SK-MEL-5 (cell line): ENCODE data around the gene UNC13D. TPM values are rescaled to one million over a fixed set of nuclear protein-coding genes. Genes with fewer than 3 reads are reported as not detected.
A peak's percentile ranks its signal among the peaks of the same experiment; 100 is the strongest.
"Not testable (repeated sequence)": the region's sequence is repeated elsewhere in the genome, so short reads cannot be mapped to it uniquely, and the experiment has no call there.

Experiments used
- DNase-seq: peaks from one replicate; pipeline ENCODE4 v3.0.0-alpha.2; 2016; ENCODE audit warnings: low read depth, low spot score
- in situ Hi-C: cut with HindIII; loops from 2 replicates; pipeline ENCODE4 v1.10.0; 2016; ENCODE audit warnings: low sequenced_read_pairs, high pct_unique_total_duplicates, low pct_unique_long_range_greater_than_20kb
- total RNA-seq: library from RNA; depleted of rRNA; stranded (reverse); fragments of >200 nt; shearing (Covaris generic); gene quantifications from 2 replicates; pipeline ENCODE4 v1.2.3, GENCODE V29; 2014

UNC13D gene
- total RNA-seq, 1 experiment from 2014 or later: 1.8 TPM

DNA sequence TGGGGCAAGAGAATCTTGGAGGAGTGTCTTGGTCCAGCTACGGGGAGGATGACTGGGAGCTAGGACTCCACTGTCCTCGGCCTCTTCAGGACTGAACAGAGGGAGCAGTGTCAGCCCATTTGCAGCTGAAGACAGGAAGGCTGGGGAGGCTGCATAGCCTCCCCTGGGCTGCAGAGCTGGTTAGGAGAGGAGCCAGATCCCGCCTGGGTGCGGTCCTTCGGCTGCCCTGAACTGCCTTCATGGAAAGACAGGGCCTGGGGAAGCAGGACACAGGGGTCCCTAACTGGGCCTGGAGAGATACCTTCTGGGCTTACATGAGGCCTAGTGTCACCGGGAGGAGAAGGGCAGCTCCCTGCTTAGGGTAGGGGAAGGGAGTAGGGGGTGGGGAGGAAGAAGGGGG lies 26.6 kb downstream of the UNC13D start:
- no peak for DNase-seq
- in situ Hi-C loops: no loop called here

DNA sequence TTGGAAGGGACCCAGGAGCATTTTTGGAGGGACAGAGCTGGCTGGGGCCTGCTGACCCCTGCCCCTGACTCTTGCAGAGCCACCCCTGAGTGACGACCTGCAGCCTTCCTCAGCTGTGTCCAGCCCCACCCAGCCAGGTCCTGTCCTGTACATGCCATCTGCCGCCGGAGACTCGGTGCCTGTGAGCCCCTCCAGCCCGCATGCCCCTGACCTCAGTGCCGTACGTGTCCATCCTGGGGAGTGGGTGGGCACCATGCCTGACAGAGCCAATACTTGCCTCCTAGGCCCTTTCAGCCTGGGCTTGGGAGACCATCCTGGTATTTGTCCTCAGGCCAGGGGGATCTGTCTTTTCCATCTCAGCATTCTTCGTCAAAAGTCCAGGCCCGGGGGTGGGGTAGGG lies 27.5 kb downstream of the UNC13D start:
- in situ Hi-C loops: no loop called here
- no peak for DNase-seq

DNA sequence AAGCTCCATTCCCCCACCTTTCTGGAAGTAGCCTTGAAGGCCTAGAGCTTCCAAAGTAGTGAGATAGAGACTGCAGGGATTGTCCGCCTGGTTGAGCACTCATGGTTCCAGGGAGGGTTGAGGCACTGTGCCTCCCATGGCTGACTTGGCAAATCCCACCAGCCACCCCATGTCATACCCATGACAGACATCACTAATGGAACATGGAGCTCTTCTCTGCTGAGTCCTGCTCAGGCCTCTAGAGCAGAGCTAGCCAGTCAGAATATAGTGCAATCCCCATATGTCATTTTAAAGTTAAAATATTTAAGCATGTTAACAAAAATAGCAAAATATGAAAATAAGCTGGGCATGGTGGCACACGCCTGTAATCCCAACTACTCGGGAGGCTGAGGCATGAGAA lies 28.8 kb downstream of the UNC13D start:
- no peak for DNase-seq
- in situ Hi-C loops: no loop called here

DNA sequence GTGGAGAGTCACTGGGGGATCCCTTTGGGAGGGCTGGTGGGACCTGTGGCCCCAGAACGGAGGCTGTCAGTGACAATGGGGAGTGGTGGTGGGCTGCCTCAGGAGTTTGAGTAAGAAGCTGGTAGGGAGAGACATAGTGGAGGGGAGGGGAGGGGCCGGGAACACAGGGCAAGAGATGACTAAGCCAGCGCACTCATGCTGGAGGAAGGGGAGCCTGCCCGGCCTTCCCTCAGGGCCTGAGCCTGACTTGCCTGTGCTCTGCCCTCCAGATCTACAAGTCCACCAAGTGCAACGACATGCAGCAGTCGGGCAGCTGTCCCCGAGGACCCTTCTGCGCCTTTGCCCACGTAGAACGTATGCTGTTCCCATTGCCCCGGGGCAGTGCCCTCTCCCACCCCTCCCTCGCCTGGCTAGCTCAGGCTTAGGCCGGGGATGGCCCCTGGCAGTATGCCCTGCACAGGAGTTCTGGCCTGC lies 29.3 kb downstream of the UNC13D start:
- no peak for DNase-seq
- in situ Hi-C loops: no loop called here

DNA sequence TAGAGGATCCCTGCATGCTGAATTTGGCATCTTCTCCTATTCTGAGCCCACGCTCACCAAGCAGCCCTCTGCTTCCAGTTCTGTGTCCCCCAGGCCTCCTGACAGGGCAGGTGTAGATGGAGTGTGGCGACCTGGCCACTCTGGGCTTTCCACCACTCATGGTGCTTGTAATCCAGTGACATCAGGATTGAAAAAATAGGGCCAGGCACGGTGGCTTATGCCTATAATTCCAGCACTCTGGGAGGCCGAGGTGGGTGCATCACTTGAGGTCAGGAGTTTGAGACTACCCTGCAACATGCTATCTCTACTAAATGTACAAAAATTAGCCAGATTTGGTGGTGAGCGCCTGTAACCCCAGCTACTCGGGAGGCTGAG lies 30.2 kb downstream of the UNC13D start:
- in situ Hi-C loops: no loop called here
- DNase-seq: no peak

DNA sequence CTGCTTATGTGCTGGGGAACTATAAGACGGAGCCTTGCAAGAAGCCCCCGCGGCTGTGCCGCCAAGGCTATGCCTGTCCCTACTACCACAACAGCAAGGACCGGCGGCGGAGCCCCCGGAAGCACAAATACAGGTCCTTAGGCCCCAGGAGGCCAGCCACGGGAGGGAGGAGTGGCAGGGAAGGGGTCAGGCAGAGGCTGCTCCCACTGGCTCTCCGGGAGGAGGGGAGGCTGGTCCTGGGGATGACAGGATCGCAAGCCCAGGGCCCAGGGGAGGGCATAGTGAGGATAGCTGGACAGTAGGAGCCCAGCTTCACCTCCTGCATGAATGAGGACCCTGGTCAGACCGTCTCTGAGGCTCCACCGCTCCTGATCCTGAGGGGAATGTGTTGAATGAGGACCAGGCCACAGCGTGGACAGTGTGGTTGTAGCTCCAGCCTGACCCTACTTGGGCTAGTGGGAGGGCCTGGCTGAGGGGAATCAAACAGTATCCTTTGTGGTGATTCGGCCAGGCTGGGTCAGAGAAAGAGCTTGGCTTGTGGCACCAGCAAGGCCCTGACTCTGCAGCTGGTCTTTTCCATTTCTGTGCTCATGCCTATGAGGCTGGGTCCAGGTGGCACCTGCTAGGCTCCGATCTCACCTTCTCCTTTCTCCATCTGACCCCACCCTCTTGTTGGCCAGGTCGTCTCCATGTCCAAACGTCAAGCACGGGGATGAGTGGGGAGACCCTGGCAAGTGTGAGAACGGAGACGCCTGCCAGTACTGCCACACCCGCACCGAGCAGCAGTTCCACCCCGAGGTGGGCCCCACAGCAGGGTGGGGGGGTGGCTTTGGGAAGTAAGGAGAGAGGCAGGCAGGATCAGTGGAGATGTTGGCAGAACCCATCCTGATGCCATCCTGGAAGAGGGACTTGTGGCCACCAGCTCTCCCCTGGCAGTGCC lies 30.9 kb downstream of the UNC13D start:
- DNase-seq: no peak
- in situ Hi-C loops: no loop called here

DNA sequence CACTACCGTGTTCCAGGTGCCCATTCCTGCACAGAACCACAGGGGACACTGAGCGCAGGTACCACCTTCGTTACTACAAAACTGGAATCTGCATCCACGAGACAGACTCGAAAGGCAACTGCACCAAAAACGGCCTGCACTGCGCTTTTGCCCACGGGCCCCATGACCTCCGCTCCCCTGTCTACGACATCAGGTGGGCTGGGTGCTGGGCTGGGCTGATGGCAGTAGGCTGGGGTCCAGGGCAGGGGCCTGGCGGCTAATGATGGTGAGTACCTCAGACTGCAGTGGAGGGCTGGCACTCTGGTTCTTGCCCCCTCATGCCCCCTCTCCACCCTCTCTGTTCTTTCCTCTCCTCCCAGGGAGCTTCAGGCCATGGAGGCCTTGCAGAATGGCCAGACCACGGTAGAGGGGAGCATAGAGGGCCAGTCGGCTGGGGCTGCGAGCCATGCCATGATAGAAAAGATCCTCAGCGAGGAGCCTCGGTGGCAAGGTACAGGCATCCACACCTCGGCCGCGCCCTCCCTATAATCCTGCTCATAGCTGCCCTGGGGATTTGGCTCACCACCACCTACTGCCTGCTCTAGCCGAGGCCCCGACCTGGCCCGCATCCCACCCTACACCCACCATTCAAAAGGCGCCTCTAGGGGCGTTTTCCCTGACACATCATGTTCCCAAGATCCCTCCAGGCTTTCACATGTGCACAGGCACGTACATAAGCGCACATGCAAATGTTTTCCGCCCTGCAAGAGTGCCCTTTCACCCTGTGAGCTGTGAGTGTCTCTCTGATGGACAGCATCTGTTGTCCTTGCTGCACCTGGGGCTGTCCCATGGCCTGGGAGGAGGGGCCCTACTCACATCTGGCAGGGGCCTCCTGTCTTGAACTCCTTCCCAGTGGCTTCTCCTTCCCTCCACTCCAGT lies 31.8 kb downstream of the UNC13D start:
- in situ Hi-C loops: no loop called here
- DNase-seq: no peak

DNA sequence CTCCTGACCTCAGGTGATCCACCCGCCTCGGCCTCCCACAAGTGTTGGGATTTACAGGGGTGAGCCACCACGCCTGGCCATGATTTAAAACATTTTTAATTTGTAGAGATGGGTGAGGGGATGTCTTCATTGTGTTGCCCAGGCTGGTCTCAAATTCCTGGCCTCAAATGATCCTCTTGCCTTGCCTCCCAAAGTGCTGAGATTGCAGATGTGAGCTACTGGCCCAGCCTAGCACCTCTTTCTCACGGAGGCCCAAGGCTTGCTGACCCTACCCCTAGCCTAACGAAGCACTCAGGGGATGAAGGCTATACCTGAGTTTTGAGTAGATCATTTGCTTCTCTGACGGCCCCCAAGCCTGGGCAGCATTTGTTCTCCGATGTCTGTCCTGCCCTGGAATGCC lies 33.0 kb downstream of the UNC13D start:
- no peak for DNase-seq
- in situ Hi-C loops: no loop called here

DNA sequence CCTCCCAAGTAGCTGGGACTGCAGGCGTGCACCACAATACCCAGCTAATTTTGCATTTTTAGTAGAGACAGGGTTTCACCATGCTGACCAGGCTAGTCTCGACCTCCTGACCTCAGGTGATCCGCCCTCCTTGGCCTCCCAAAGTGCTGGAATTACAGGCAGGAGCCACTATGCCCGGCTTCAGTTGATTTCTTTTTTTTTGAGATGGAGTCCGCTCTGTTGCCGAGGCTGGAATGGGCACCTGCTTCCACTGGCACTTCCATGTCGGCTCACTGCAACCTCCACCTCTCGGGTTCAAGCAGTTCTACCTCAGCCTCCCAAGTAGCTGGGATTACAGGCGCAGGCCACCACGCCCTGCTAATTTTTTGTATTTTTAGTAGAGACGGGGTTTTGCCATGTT lies 33.4 kb downstream of the UNC13D start:
- DNase-seq, in situ Hi-C loops: not testable (repeated sequence)

DNA sequence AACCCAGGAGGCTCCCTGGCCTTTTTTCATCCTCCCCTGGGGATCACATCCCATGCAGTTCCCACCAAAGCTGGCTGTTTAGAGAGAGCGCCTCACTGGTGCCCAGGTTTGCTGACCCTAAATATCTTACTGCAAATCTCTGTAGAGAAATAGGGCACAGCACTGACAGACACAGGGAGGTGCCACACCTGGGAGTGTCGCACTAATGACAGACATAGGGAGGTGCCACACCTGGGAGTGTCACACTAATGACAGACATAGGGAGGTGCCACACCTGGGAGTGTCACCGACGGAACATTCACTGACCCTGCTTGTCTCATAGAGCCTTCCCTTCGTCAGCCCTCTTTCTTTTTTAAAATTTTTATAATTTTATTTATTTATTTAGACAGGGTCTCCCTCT lies 34.0 kb downstream of the UNC13D start:
- in situ Hi-C loops: no loop called here

DNA sequence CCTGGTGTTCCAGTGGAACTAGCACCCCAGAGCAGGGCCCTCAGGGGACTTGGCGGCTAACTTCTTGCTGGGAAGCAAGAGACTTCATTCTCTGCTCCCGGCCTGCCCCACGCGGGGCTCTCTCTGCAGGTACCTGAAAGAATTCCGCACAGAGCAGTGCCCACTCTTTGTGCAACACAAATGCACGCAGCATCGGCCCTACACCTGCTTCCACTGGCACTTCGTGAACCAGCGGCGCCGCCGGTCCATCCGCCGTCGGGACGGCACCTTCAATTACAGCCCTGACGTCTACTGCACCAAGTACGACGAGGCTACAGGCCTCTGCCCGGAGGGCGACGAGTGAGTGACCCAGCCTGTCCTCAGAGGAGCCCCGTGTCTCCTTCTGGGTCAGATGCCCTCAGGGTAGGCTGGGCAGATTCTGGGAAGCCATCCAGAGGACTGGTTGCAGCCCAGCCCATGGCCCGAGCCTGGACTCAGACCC lies 34.5 kb downstream of the UNC13D start:
- DNase-seq: no peak
- in situ Hi-C loops: no loop called here

More for the DNA sequence above, 34.0 kb downstream of the UNC13D start:
- no peak for DNase-seq

DNA sequence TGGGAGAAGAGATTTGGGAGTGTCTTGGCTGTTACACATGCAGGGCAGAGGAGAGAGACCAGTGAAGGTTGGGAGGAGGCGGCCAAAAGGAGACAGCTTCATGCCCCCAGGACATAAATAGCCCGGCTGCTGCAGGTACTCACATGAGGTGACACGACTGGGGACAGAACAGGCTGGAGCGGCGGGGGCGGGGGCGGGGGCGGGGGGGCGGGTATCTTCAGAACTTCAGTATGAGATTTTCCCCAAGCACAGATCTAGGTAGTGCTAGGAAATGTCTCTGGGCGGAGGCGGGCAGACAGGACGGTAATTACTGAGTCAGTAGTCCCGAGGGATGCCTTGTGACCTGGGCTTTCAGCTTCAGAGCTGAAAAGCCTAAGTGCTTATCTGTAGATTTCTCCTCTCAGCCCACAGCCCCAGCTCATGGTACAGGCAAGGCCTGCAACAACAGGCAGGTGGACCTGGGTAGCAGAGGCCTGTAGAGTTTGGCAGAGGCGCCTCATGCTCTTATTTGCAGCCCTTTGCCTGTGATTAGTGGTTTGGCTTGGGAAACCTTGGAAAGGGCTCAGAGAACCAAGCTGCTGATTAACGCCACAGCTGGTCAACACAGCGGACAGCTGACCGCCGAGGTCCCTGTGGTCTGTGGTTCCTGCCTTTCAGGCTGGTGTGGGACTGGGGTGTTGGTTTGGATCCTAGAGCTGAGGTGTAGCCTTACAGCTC lies 35.1 kb downstream of the UNC13D start:
- peak; percentile 96 for DNase-seq
- in situ Hi-C loops: no loop called here

DNA sequence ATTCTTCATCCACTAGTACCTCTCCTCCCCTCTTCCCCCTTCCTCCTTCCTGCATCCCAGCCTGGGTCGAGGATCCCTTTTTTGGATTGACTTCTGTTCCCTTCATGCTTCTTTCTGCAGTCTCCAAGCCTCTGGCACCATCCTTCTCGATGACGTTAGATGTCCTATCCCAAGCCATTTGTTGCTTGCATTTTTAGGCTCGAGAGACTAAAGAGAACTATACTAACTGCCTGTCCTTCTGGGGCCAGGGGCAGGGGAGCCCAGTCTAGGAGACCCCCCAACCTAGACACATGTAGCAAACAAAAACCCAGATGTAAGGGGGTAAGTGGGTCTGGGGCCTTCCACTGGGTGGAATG lies 35.7 kb downstream of the UNC13D start:
- DNase-seq: peak; percentile 29
- in situ Hi-C loops: no loop called here

DNA sequence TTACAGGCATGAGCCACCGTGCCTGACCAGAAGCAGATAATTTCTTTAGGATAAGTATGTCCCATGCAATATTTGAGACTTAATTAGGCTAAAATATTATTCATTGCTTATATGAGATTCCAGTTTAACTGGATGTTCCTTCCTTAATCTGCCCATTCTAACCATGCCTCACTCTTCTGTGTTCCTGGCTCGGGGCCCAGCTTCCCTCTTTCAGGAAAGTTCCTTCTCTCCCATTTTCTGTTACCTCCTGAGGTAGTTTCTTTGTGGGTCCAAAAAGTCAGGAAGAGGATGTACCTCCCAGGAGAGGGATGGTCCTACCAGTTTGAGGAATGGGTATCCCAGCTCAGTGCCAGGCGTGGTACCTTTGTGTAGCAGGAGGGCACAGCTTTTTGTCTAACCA lies 36.3 kb downstream of the UNC13D start:
- in situ Hi-C loops: no loop called here

DNA sequence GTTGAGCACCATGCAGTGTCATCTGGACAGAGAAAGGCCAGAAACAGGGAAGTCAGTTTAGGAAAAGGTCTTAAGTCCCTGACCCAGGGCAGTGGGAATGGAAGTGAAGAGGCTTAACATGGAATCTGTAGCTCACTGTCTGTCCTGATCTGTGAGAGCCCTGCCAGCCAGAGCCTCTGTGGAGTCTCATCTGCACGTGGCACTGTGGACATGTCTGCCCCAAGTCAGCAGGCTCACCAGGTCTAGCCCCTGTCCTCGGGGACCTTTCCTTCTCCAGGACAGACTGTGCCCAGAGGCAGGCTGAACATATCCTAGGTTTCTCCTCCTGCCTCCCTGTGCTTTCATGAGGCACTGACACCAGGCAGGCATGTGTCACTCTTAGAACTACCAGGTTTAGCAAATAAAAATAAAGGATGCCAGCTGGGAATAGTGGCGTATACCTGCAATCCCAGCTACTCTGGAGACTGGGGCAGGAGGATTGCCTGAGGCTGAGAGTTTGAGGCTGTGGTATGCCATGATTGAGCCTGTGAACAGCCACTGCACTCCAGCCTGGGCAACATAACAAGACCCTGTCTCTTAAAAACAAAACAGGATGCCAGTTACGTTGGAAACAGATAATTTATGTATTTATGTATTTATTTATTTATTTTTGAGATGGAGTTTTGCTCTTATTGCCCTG lies 37.2 kb downstream of the UNC13D start:
- in situ Hi-C loops: no loop called here
- peak; percentile 30 for DNase-seq

More for the DNA sequence above, 36.3 kb downstream of the UNC13D start:
- no peak for DNase-seq

DNA sequence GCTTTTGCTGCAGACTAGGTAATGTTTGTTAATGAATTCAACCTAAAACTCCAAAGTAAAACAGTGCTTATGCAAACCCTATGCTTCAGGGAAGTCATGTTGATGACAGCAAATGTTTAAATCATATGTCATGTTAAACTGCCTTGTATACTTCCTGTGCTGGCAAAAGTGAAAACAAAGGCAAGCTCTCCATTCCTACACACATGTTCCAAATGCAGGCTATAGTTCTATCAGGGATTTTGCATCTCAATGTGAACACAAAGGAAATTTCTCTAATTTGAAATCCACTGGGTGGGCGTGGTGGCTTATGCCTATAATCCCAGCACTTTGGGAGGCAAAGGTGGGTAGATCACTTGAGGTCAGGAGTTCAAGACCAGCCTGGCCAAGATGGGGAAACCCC lies 40.3 kb downstream of the UNC13D start:
- in situ Hi-C loops: no loop called here
- no peak for DNase-seq

DNA sequence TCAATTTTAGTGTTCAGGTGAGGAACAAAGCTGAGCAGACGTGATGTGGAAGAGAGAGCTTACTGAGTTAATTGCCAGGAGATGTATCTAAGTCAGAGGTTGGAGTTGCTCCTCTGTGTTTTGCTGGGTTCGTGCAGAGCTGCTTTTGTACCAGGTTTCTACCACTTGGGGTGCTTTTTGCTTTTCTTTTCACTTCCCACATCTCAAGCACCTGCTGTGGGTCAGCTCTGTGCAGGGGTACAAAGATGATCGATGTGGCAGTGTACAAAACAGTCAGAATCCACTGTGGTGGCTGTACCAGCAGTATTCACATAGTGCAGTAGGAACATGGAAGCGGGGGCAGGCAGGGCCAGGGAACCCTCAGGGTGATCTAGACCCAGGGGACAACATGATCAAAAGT lies 44.8 kb downstream of the UNC13D start:
- no peak for DNase-seq
- in situ Hi-C loops: no loop called here
